ENCODE results near the gene HK1.

Gene HK1

DNA sequence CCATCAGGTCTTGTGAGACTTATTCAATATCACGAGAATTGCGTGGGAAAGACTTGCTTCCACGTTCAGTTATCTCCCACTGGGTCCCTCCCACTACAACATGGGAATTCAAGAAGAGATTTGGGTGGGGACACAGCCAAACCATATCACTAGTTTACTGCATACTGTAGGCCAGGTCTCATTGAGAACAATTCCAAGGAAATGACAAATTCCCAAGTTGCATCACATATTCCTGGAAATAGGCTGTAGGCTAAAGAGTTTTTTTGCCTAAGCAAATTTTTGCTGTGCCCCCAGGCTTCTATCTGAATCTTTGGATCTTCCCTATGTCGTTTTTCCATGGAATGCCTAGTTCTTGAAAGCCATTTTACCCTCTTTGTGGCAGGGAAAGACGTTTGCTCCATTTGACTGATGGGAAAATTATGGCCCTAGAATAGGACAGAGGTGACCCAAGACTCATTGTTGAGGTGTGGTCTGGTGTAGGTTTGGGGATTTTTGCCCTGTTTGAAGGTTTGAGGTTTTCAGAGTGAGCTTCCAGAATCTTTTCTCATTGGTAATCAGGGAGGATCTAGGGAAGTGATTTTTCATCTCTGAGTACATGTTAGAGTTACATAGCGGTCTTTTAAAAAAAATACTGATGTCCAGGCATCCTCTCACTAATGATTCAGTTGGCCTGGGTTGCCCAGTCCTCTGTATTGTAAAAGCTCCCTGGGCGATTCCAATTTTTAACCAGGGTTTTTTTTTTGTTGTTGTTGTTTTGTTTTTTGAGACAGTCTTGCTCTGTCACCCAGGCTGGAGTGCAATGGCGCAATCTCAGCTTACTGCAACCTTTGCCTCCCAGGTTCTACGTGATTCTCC is 94.1 kb downstream of the HK1 start:
- no peaks in the 10 kb centered on the region for H3K27me3 ChIP-seq (ENCODE audit: control insufficient read depth, insufficient read depth, low read length)
- no peaks in the 10 kb centered on the region for H3K9me3 ChIP-seq (ENCODE audit: control insufficient read depth, low read length)
- TF ChIP-seq, protein P1, sequence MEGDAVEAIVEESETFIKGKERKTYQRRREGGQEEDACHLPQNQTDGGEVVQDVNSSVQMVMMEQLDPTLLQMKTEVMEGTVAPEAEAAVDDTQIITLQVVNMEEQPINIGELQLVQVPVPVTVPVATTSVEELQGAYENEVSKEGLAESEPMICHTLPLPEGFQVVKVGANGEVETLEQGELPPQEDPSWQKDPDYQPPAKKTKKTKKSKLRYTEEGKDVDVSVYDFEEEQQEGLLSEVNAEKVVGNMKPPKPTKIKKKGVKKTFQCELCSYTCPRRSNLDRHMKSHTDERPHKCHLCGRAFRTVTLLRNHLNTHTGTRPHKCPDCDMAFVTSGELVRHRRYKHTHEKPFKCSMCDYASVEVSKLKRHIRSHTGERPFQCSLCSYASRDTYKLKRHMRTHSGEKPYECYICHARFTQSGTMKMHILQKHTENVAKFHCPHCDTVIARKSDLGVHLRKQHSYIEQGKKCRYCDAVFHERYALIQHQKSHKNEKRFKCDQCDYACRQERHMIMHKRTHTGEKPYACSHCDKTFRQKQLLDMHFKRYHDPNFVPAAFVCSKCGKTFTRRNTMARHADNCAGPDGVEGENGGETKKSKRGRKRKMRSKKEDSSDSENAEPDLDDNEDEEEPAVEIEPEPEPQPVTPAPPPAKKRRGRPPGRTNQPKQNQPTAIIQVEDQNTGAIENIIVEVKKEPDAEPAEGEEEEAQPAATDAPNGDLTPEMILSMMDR (IDR thresholded peaks at IDR 0.05) = no peak
- no peak overlapping the region for H3K9ac ChIP-seq
- no peak overlapping the region for H3K4me2 ChIP-seq (ENCODE audit: low read length)
- H3K36me3 ChIP-seq (ENCODE audit: control insufficient read depth, insufficient read depth, low read length) = no peaks in the 10 kb centered on the region
- H3K79me2 ChIP-seq = no peaks in the 10 kb centered on the region
- H2AFZ ChIP-seq = no peak overlapping the region
- no peak overlapping the region for H3K27ac ChIP-seq
- peaks cover 7% of the 10 kb centered on the region for H3K4me1 ChIP-seq
- no peak overlapping the region for H3K4me3 ChIP-seq (ENCODE audit: low read depth, low read length)

DNA sequence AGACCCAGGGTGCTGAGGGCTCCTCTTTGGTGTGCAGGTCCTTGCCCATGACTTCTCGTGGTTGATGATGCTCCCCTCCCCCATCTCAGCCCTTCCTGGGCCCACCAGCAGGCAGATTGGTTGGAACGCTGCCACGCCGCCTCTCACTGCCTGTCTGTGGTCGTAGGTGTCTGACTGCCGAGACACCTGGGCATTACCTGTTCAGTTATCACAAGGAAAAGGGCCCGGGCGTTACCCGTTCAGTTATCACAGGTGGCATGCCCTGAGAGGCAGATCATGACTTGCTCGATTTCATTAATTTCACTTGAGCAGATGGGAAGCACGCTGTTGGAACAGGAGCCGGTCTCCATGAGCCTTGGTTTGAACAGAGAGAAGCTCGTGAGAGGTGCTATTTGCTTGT is 95.9 kb downstream of the HK1 start:
- Histone ChIP-seq H3K4me2 (ENCODE audit: low read length) (no peak overlapping the region), H3K4me1 (peaks cover 7% of the 10 kb centered on the region), H3K27me3 (ENCODE audit: control insufficient read depth, insufficient read depth, low read length) (no peaks in the 10 kb centered on the region), H3K36me3 (ENCODE audit: control insufficient read depth, insufficient read depth, low read length) (no peaks in the 10 kb centered on the region), H3K79me2 (no peaks in the 10 kb centered on the region), H3K9me3 (ENCODE audit: control insufficient read depth, low read length) (no peaks in the 10 kb centered on the region), H3K9ac (no peak overlapping the region), H3K4me3 (ENCODE audit: low read depth, low read length) (no peak overlapping the region), H2AFZ (no peak overlapping the region), H3K27ac (no peak overlapping the region)
- TF ChIP-seq, protein P1 (IDR thresholded peaks at IDR 0.05) = no peak

DNA sequence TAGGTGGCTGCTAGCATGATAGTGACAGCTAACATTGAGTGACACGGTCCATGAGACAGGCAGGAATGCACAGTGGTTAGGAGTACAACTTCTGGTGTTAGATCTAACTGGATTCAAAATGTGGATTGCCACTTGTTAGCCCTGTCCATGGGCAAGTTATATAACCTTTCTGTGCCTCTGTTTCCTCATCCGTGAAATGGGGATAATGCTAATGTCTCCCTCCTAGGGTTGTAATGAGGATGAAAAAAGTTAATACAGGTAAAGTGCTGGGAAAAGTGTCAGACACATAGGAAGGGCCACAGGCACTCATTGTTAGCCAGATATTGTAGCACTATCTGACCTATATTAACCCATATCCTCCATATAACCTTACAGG is 96.6 kb downstream of the HK1 start:
- Histone ChIP-seq H3K4me3 (ENCODE audit: low read depth, low read length) (no peak overlapping the region), H3K36me3 (ENCODE audit: control insufficient read depth, insufficient read depth, low read length) (no peaks in the 10 kb centered on the region), H3K9ac (no peak overlapping the region), H3K4me2 (ENCODE audit: low read length) (no peak overlapping the region), H3K4me1 (peaks cover 7% of the 10 kb centered on the region), H3K79me2 (no peaks in the 10 kb centered on the region), H3K27me3 (ENCODE audit: control insufficient read depth, insufficient read depth, low read length) (no peaks in the 10 kb centered on the region), H2AFZ (no peak overlapping the region), H3K27ac (peak overlapping the region; percentile 64), H3K9me3 (ENCODE audit: control insufficient read depth, low read length) (no peaks in the 10 kb centered on the region)
- TF ChIP-seq, protein P1 (IDR thresholded peaks at IDR 0.05) = no peak

DNA sequence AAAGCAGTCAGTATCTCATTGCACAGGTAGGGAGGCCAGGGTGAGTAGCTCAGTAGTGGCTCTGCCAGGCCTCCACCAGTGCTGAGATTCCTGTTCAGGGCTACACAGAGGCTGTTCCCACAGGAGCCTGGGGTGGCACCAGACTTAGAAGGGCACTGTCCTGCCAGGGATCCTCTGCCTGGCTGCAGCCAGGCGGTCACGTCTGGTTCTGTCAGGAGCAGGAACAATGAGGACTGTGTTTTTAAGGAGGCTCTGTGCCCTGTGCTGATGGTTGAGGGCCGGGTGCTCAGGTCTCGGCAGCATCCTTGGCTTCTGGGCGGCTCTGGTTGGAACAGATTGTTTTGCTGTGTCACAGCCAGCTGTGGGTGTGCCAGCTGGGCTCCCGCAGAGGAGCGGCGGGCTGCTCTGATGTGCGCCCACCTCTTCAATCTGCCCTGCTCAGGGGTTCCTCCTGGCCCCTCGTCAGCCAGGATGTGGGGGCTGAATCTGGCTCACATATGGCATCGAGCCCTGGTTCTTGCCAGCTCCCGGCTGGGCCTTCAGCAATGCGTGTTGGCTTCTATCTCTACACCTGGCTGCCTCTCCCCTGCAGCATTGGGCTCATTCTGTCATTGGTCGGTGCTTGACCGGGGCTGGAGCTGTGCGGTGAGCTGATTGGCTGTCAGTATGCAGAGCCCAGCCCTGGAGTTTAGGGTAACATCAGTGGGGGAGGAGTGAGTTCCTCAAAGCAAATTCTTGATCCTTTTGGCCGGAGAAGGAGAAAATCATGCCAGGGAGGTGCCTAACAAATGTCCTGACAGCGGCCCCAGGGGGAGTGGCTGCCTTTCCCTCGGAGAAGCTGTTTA is 97.2 kb downstream of the HK1 start:
- Histone ChIP-seq H3K9me3 (ENCODE audit: control insufficient read depth, low read length) (no peaks in the 10 kb centered on the region), H3K27ac (peak overlapping the region; percentile 64), H3K9ac (no peak overlapping the region), H3K27me3 (ENCODE audit: control insufficient read depth, insufficient read depth, low read length) (no peaks in the 10 kb centered on the region), H2AFZ (peak overlapping the region; percentile 74), H3K4me1 (peaks cover 7% of the 10 kb centered on the region), H3K4me2 (ENCODE audit: low read length) (peak overlapping the region; percentile 51), H3K36me3 (ENCODE audit: control insufficient read depth, insufficient read depth, low read length) (no peaks in the 10 kb centered on the region), H3K4me3 (ENCODE audit: low read depth, low read length) (no peak overlapping the region), H3K79me2 (no peaks in the 10 kb centered on the region)
- TF ChIP-seq, protein P1 (IDR thresholded peaks at IDR 0.05) = peak; percentile 26

Data from parathyroid adenoma (tissue), 2 donors.